NCI-H69 (cell line): ENCODE measurements around the gene FAM200A.

Experiments used
- DNase-seq: peaks from one replicate; lab custom pipeline; 2025; lab: John Stamatoyannopoulos, UW

The FAM200A gene

GRCh38 chr7:99504281-99504602 lies 47.7 kb downstream of the FAM200A start:
- peak; percentile 99 for DNase-seq

GRCh38 chr7:99501236-99501635 lies 50.7 kb downstream of the FAM200A start:
- DNase-seq, result peak; percentile 17

GRCh38 chr7:99500637-99501009 lies 51.3 kb downstream of the FAM200A start:
- no peak for DNase-seq

- peak; percentile 97 for DNase-seq
These were observed 51.9 kb downstream of the FAM200A start, which contains the start of gene ZNF394 for GRCh38 chr7:99499721-99500636. Gene ZNF394 (minus strand): TSS chr7:99500281. CDS start chr7:99500093, 188 bp downstream.

- no peak for DNase-seq
These were observed 52.6 kb downstream of the FAM200A start for GRCh38 chr7:99499371-99499720.

GRCh38 chr7:99498546-99498944 lies 53.4 kb downstream of the FAM200A start:
- DNase-seq, result peak; percentile 9

- no peak for DNase-seq
These were observed 54.0 kb downstream of the FAM200A start for GRCh38 chr7:99497766-99498545.
